ACC112 (cell line): ENCODE results near the gene OR56B1.
"Not testable (repeated sequence)": the region's sequence is repeated elsewhere in the genome, so short reads cannot be mapped to it uniquely, and the experiment has no call there.

Experiments
- H2AFZ ChIP-seq: fragments of 200-600 bp; sonication (generic); one replicate; pipeline ENCODE4 v1.6.0; 2017; ENCODE audit warnings: antibody characterized with exemption, low read length; ENCODE audit not compliant: unreplicated experiment
- H3K27ac ChIP-seq: fragments of 200-600 bp; sonication (generic); 2 replicates; pipeline ENCODE4 v1.5.1; 2014; ENCODE audit warnings: low read depth, mild to moderate bottlenecking, antibody characterized with exemption, low read length, moderate library complexity
- H3K27me3 ChIP-seq: fragments of 200-600 bp; sonication (generic); 2 replicates; pipeline ENCODE4 v1.6.1; 2014; ENCODE audit warnings: mild to moderate bottlenecking, antibody characterized with exemption, low read length, moderate library complexity, mixed read lengths; ENCODE audit not compliant: insufficient read depth
- H3K36me3 ChIP-seq: fragments of 200-600 bp; sonication (generic); 2 replicates; pipeline ENCODE4 v1.6.1; 2016; ENCODE audit warnings: mild to moderate bottlenecking, antibody characterized with exemption, low read length, moderate library complexity, mixed read lengths; ENCODE audit not compliant: insufficient read depth
- H3K4me1 ChIP-seq: fragments of 200-600 bp; sonication (generic); one replicate; pipeline ENCODE4 v1.6.1; 2016; ENCODE audit warnings: low read length, mixed read lengths; ENCODE audit not compliant: insufficient read depth, unreplicated experiment, control insufficient read depth
- H3K4me3 ChIP-seq: fragments of 200-600 bp; sonication (generic); 2 replicates; pipeline ENCODE4 v1.5.1; 2014; ENCODE audit warnings: mild to moderate bottlenecking, low read depth, low read length
- H3K79me2 ChIP-seq: fragments of 200-600 bp; sonication (generic); one replicate; pipeline ENCODE4 v1.6.0; 2016; ENCODE audit warnings: low read length; ENCODE audit not compliant: control insufficient read depth, unreplicated experiment, insufficient read depth

The OR56B1 gene

DNA sequence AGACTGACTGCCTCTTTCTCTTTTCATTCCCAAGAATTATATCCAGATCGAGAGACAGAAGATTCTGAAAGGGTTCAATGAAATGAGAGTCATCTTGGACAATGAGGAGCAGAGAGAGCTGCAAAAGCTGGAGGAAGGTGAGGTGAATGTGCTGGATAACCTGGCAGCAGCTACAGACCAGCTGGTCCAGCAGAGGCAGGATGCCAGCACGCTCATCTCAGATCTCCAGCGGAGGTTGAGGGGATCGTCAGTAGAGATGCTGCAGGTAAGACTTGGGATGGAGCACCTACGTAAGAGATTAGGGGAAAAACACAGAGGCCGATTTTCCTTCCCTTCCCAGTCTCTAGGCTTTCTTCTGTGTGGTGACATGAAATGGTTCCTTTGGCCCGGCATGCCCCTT is 38.0 kb upstream of the OR56B1 start:
- peaks cover 40% of the 10 kb centered on the region for H3K36me3 ChIP-seq
- H3K4me1 ChIP-seq, result peaks cover 6% of the 10 kb centered on the region
- no peak overlapping the region for H2AFZ ChIP-seq
- no peaks in the 10 kb centered on the region for H3K27me3 ChIP-seq
- H3K79me2 ChIP-seq, result peaks cover 28% of the 10 kb centered on the region
- no peak overlapping the region for H3K4me3 ChIP-seq
- H3K27ac ChIP-seq, result no peak overlapping the region

DNA sequence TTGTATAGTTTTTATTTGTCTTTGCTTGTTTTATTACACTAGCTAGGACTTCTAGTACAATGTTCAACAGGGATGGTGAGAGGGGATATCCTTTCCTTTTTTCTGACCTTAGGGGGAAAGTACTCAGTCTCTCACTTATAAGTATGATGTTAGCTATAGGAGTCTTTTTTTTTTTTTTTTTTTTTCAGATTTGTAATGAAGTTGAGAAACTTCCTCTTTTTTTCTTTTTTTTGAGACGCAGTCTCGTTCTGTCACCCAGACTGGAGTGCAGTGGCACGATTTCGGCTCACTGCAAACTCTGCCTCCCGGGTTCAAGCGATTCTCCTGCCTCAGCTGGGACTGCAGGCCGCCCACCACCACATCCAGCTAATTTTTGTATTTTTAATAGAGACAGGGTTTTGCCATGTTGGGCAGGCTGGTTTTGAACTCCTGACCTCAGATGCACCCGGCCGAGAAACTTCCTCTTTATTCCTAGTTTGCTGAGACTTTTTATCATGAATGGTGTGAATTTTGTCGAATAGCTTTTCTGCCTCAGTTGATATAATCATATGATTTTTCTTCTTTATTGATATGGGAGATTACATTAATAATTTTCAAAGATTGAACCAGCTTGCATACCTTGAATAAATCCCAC is 35.7 kb upstream of the OR56B1 start:
- Histone ChIP-seq H3K27me3 (no peaks in the 10 kb centered on the region), H2AFZ (no peak overlapping the region), H3K4me3 (no peak overlapping the region), H3K79me2 (peaks cover 10% of the 10 kb centered on the region), H3K36me3 (peaks cover 54% of the 10 kb centered on the region), H3K27ac (no peak overlapping the region), H3K4me1 (no peaks in the 10 kb centered on the region)

DNA sequence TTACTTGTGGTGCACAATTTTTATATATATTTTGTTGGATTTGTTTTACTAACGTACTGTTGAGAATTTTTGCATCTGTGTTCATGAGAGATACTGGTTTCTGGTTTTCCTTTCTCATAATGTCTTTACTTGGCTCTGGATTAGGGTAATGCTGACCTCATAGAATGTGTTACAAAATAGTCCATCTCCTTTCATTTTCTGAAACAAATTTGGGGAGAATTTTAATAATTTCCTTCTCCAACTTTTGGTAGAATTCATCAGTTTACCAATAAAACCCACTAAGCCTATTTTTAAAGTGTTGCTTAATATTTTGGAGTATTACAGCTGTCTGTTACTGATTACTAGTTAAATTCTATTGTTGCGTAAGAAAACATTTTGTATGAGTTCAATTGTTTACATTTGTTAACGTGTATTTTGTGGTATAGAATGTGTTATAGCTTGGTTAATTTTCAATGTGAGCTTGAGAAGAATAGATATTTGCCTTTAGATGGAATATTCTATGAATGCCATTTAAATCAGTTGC is 35.1 kb upstream of the OR56B1 start:
- Histone ChIP-seq H3K79me2 (peaks cover 5% of the 10 kb centered on the region), H2AFZ (no peak overlapping the region), H3K36me3 (peaks cover 55% of the 10 kb centered on the region), H3K27me3 (no peaks in the 10 kb centered on the region), H3K4me1 (no peaks in the 10 kb centered on the region), H3K27ac (no peak overlapping the region), H3K4me3 (no peak overlapping the region)

DNA sequence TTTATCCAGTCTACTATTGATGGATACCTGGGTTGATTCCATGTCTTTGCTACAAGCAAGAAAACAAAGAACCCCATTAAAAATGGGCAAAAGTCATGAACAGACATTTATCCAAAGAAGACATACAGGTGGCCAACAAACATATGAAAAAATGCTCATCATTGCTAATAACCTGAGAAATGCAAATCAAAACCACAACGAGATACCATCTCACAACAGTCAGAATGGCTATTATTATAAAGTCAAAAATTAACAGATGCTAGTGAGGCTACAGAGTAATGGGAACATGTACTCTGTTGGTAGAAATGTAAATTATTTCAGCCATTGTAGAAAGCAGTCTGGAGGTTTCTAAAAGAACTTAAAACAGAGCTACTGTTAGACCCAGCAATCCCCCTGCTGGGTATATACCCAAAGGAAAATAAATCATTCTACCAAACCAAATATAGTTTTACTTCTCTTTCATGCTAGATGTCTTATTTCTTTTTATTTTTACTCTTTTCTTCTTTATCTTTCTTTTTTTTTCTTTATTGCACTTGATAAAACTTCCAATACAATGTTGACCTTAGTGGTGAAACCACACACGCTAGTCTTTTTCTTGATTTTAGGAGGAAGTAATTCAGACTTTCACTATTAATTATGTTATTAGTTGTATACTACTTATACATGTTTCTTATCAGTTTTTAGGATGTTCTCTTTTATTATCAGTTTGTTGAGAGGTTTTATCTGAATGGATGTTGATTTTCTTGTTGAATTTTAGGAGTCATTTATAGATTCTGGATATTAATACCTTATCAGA is 32.3 kb upstream of the OR56B1 start:
- Histone ChIP-seq H3K27ac (no peak overlapping the region), H2AFZ (no peak overlapping the region), H3K79me2 (peaks cover 3% of the 10 kb centered on the region), H3K4me1 (no peaks in the 10 kb centered on the region), H3K4me3 (no peak overlapping the region), H3K27me3 (no peaks in the 10 kb centered on the region), H3K36me3 (peaks cover 57% of the 10 kb centered on the region)

DNA sequence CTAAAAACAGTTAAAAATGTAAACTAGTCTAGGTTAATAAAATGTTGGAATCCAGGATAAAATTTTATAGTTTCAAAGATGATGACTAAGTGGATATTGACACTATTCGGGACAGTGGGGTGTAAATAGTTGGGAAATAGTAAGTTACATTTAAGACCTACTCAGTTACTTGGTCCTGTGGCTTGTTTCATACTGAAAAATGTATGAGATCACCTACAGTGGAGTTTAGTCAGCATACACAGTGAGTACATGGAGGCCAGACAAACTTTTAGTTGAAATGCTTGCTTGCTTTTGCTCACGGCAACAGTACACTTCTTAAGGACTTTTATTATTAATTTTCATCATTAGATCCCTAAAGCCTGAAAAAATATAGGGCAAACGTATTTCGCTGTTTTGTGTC is 30.6 kb upstream of the OR56B1 start:
- peaks cover 65% of the 10 kb centered on the region for H3K36me3 ChIP-seq
- no peaks in the 10 kb centered on the region for H3K27me3 ChIP-seq
- H3K4me3 ChIP-seq, result no peak overlapping the region
- H2AFZ ChIP-seq, result no peak overlapping the region
- no peak overlapping the region for H3K27ac ChIP-seq
- no peaks in the 10 kb centered on the region for H3K4me1 ChIP-seq
- peaks cover 3% of the 10 kb centered on the region for H3K79me2 ChIP-seq

DNA sequence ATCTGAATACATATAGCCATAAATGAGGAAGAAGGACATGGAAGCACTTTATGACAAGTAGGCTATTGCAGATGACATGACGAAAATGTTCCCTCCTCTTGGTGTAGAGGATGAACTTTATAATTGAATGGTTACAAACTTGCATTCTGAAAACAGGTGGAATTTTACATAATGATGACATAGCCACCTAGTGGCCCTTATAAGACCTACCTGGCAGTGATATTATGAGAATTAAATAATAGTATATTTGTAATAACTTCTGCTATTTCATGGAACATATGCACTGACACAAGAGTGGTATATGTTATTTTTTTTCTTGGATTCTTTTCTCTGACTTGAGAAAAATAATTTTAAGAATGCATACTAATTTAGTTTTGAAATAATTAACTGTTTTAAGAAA is 23.7 kb upstream of the OR56B1 start:
- no peak overlapping the region for H3K27ac ChIP-seq
- H3K27me3 ChIP-seq, result no peaks in the 10 kb centered on the region
- no peak overlapping the region for H3K4me3 ChIP-seq
- no peaks in the 10 kb centered on the region for H3K4me1 ChIP-seq
- H3K79me2 ChIP-seq, result no peaks in the 10 kb centered on the region
- H3K36me3 ChIP-seq, result peaks cover 19% of the 10 kb centered on the region
- no peak overlapping the region for H2AFZ ChIP-seq

DNA sequence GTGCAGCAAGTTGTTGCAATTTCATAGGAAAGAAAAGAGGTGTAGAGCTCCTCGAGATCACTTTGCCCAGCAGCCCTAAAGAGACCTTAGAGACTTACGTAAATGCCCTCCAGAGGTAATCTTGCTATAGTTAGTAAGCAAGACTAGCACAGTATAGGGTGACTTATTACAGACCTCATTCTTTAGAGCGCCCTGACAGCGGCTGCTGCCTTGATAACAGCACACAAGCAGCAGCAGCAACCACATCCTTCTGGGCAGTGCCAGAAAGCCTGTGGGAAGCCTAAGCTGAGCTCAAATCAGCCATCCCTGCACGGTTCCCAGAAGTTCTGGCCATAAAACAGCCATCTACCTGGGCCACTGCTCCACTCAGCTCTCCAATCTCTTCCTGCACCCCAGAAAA is 22.6 kb upstream of the OR56B1 start:
- H3K27ac ChIP-seq, result no peak overlapping the region
- H3K27me3 ChIP-seq, result no peaks in the 10 kb centered on the region
- no peaks in the 10 kb centered on the region for H3K4me1 ChIP-seq
- no peak overlapping the region for H3K4me3 ChIP-seq
- peaks cover 11% of the 10 kb centered on the region; the same call in 1 of the 2 replicates for H3K36me3 ChIP-seq
- no peak overlapping the region for H2AFZ ChIP-seq
- no peaks in the 10 kb centered on the region for H3K79me2 ChIP-seq

DNA sequence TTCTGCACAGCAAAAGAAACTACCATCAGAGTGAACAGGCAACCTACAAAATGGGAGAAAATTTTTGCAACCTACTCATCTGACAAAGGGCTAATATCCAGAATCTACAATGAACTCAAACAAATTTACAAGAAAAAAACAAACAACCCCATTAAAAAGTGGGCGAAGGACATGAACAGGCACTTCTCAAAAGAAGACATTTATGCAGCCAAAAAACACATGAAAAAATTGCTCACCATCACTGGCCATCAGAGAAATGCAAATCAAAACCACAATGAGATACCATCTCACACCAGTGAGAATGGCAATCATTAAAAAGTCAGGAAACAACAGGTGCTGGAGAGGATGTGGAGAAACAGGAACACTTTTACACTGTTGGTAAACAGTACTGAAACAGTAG is 19.7 kb upstream of the OR56B1 start:
- H3K27me3 ChIP-seq, result peaks cover 16% of the 10 kb centered on the region; the same call in 1 of the 2 replicates
- not testable (repeated sequence) for H3K36me3 ChIP-seq, H3K4me1 ChIP-seq, H3K79me2 ChIP-seq, H3K27ac ChIP-seq, H3K4me3 ChIP-seq, H2AFZ ChIP-seq

DNA sequence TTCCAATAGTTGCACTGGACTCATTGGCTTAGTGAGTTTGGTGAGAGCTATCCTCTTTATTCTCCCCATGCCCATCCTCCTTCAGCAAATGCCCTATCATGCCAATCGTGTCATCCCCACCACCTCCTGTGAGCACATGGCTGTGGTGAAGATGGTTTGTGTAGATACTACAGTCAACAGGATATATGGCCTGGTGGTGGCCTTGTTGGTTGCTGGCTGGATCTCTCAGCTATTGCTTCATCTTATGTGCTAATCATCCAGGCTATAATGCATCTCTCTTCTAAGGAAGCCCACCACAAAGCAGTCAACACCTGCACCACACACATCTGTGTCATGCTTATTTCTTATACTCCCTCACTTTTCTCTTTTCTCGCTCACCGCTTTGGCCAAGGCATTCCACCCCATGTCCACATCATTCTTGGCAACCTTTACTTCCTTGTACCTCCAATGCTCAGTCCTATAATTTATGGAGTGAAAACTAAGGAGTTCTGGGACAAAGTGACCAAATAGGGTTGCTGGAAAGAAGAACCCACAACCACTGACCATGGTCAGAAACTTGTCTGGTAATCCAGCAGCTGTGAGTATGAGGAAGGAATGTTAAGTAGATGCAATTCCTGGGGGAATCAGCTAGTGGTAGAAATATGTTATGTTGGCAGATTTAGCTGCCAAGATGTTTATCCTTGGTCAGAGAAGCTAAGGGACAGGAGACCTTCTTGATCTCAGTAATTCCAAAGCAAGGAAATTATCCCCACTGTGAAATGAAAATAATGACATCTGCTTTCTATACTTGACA is 16.3 kb upstream of the OR56B1 start:
- Histone ChIP-seq H2AFZ (no peak overlapping the region), H3K79me2 (no peaks in the 10 kb centered on the region), H3K27ac (no peak overlapping the region), H3K27me3 (peaks cover 42% of the 10 kb centered on the region), H3K4me3 (no peak overlapping the region), H3K4me1 (no peaks in the 10 kb centered on the region), H3K36me3 (no peaks in the 10 kb centered on the region)

DNA sequence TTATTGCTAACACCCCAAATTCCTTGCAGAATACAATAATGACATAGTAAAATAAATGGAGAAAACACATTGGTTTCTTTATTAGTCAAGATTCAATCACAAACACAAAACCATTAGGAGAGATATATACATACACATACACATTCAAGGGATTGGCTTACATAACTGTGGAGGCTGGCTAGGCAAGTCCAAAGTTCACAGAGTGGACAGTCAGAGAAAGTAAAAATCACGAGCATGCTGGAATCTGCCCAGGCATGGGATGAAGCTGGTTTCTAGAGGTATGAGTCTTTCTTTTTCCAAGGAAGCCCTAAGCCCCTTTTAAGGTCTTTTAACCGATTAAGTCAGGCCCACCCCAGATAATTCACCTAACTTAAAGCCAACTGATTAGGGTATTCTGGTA is 13.6 kb upstream of the OR56B1 start:
- no peaks in the 10 kb centered on the region for H3K4me1 ChIP-seq
- H3K79me2 ChIP-seq, result no peaks in the 10 kb centered on the region
- H3K27me3 ChIP-seq, result peaks cover 49% of the 10 kb centered on the region
- H3K36me3 ChIP-seq, result no peaks in the 10 kb centered on the region
- H3K4me3 ChIP-seq, result no peak overlapping the region
- H2AFZ ChIP-seq, result no peak overlapping the region
- no peak overlapping the region for H3K27ac ChIP-seq
